Measurements from ENCODE around the gene CST9.
"Not testable (repeated sequence)": the region's sequence is repeated elsewhere in the genome, so short reads cannot be mapped to it uniquely, and the experiment has no call there.

GRCh38 chr20:23635768-23636090, 30.0 kb upstream of the CST9 start:
- TF ChIP-seq POLR2A (IDR thresholded peaks at IDR 0.05; ENCODE audit: low read depth, low read length); POLR2AphosphoS5 (IDR thresholded peaks at IDR 0.05; ENCODE audit: low read depth, low read length); PAX5 (IDR thresholded peaks at IDR 0.05; ENCODE audit: insufficient read depth, low read length, severe bottlenecking); TAF1 (IDR thresholded peaks at IDR 0.05; ENCODE audit: low read depth, low read length); SPI1 (IDR thresholded peaks at IDR 0.05; ENCODE audit: low read depth, low read length); POU2F2 (IDR thresholded peaks at IDR 0.05; ENCODE audit: low read depth, low read length): not testable (repeated sequence)
